ENCODE measurements around the gene MRPS22. TPM values are rescaled to one million over a fixed set of nuclear protein-coding genes. Genes with fewer than 3 reads are reported as not detected.
"Not testable (repeated sequence)": the region's sequence is repeated elsewhere in the genome, so short reads cannot be mapped to it uniquely, and the experiment has no call there.

MRPS22 gene
- total RNA-seq, 6 experiments from 2014 or later = 65.8 to 74.1 (median 71.0) TPM

DNA sequence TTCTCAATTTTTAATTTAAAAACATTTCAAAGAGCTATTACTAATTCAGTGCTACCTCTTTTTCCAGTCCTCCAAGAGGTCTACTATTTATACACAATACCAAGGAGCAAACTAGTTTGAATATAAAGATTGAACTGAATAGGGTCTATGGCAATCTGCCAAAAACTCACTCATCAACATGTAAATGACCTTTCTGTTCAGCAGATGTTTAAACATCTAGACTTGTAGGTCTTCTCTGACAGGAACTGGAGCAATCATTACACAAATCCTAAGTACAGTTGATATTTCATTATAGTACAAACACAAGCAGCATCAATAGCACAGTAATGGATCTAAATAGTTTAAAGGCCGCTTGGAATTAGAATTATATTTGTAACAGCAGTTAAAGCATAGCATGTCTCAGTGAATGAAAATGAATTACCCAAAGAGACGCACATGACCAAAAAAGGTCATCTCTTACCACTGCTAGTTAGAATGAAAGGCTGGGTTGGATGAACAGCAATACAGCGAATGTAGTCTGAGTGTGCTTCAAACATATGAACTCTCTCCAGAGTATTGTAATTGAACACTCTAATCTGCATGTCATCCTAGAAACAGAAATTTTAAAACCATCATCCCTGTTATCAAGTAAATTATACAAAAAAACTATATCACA is 34.9 kb downstream of the MRPS22 start:
- Mint-ChIP-seq H3K9me3 (no peaks in the 10 kb centered on the region), H3K4me1 (ENCODE audit: low read depth) (peaks cover 24% of the 10 kb centered on the region), H3K27ac (no peak overlapping the region; the same call in 1 of the 2 replicates), H3K27me3 (ENCODE audit: insufficient read depth) (no peaks in the 10 kb centered on the region), H3K4me3 (no peak overlapping the region), H3K36me3 (ENCODE audit: low read depth) (peaks cover 54% of the 10 kb centered on the region)
- no peak for DNase-seq
- TF ChIP-seq, protein P1, sequence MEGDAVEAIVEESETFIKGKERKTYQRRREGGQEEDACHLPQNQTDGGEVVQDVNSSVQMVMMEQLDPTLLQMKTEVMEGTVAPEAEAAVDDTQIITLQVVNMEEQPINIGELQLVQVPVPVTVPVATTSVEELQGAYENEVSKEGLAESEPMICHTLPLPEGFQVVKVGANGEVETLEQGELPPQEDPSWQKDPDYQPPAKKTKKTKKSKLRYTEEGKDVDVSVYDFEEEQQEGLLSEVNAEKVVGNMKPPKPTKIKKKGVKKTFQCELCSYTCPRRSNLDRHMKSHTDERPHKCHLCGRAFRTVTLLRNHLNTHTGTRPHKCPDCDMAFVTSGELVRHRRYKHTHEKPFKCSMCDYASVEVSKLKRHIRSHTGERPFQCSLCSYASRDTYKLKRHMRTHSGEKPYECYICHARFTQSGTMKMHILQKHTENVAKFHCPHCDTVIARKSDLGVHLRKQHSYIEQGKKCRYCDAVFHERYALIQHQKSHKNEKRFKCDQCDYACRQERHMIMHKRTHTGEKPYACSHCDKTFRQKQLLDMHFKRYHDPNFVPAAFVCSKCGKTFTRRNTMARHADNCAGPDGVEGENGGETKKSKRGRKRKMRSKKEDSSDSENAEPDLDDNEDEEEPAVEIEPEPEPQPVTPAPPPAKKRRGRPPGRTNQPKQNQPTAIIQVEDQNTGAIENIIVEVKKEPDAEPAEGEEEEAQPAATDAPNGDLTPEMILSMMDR (IDR thresholded peaks at IDR 0.05) = no peak

DNA sequence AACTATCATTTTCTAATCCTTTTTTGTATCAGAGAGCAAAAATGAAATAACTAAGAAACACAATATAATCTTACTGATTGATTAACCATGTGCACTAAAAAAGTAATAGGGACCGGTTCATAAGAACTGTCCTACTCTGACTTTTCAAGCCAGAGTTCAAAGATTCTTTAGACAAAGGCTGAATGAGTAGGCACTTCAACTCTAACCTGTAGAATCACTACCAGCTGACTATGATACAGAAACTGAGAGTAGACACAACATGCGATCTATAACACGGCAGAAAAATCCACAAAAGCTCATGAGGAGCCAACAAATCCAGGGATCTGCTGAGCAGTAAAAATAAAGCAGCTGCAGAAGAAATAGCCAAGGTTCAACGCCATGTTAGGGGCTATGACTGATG is 36.8 kb downstream of the MRPS22 start:
- Mint-ChIP-seq H3K4me1 (ENCODE audit: low read depth) (peaks cover 32% of the 10 kb centered on the region), H3K36me3 (ENCODE audit: low read depth) (peaks cover 40% of the 10 kb centered on the region), H3K27me3 (ENCODE audit: insufficient read depth) (no peaks in the 10 kb centered on the region), H3K27ac (no peak overlapping the region), H3K4me3 (no peak overlapping the region), H3K9me3 (no peaks in the 10 kb centered on the region)
- TF ChIP-seq, protein P1 (IDR thresholded peaks at IDR 0.05) = no peak
- no peak for DNase-seq

DNA sequence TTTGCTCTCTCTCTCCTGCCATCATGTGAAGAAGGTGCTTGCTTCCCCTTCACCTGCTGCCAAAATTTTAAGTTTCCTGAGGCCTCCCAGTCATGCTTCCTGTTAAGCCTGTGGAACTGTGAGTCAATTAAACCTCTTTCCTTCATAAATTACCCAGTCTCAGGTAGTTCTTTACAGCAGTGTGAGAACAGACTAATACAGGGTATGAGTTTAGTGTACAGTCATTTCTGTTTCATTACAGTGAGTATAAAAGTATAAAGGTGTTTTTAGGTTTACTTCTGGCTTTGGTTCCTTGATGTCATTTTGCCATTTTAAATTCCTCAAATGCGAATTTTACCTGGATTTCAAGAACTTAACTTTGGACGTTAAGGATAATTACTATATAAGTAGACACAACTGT is 38.5 kb downstream of the MRPS22 start:
- not testable (repeated sequence) for H3K27ac Mint-ChIP-seq; H3K9me3 Mint-ChIP-seq; H3K27me3 Mint-ChIP-seq (ENCODE audit: insufficient read depth); H3K4me3 Mint-ChIP-seq; DNase-seq
- peaks cover 35% of the 10 kb centered on the region for H3K36me3 Mint-ChIP-seq (ENCODE audit: low read depth)
- H3K4me1 Mint-ChIP-seq (ENCODE audit: low read depth) = peaks cover 49% of the 10 kb centered on the region

DNA sequence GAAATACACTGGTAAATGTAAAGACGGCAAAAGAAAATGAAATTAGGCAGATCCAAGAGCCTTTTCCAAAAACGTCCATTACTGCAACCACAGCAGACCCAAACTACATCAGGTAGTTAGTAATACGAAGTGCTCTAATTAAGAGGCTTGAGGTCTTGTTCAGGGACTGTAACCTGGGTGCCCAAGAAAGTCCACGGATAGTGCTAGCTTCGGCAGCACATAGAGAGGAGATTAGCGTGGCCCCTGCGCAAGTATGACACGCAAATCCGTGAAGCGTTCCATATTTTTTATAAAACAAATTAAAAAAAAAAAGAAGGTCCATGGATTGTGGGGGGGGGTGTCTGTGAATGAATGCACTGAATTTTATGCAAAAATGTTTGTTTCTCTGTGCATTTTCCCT is 44.3 kb downstream of the MRPS22 start:
- Mint-ChIP-seq H3K27me3 (ENCODE audit: insufficient read depth) (peaks cover 2% of the 10 kb centered on the region; the same call in 1 of the 2 replicates), H3K4me3 (peak overlapping the region; percentile 94), H3K36me3 (ENCODE audit: low read depth) (peaks cover 23% of the 10 kb centered on the region), H3K27ac (peak overlapping the region; percentile 52; the same call in 1 of the 2 replicates), H3K9me3 (no peaks in the 10 kb centered on the region; the same call in 1 of the 2 replicates), H3K4me1 (ENCODE audit: low read depth) (peaks cover 43% of the 10 kb centered on the region)
- DNase-seq = no peak
- TF ChIP-seq, protein P1 (IDR thresholded peaks at IDR 0.05) = no peak

DNA sequence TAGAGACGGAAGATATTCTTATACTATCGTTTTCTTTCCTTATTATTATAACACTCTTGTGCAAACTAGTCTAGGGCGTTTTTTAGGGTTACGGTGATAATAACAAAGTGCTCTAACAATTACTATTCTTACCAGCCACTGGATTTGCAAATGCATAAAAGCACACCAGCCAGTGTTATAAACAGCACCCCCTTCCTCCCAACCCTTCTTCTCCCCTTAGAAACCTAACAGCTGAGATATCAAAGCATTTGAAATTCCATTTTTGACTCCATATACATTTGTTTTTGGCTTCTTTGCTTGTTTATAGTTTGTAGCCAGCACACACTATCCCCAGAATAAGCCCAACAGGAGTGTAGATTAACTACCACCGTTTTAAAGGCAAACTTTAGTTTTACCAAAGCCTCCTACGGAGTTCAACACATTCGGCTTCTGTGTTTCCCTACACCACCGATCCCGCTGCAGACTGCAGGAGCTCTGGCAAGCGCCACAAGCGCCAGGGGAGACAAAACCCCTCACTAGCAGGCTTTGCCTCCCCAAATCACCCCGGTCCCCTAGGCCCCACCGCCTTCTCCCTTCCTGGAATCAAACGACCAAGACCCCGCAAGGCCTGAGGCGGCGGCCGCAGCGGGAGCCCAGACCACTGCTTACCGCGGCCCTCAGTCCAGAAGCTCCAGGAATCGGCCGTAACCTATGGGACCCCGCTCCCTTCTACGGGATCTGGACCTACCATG is 45.2 kb downstream of the MRPS22 start:
- H3K4me1 Mint-ChIP-seq (ENCODE audit: low read depth) = peaks cover 41% of the 10 kb centered on the region
- no peaks in the 10 kb centered on the region; the same call in 1 of the 2 replicates for H3K9me3 Mint-ChIP-seq
- peaks cover 2% of the 10 kb centered on the region; the same call in 1 of the 2 replicates for H3K27me3 Mint-ChIP-seq (ENCODE audit: insufficient read depth)
- H3K27ac Mint-ChIP-seq = peak overlapping the region; percentile 99
- peaks cover 23% of the 10 kb centered on the region for H3K36me3 Mint-ChIP-seq (ENCODE audit: low read depth)
- TF ChIP-seq, protein P1 (IDR thresholded peaks at IDR 0.05) = peak; percentile 5; the same call in 1 of the 2 replicates
- DNase-seq = no peak
- H3K4me3 Mint-ChIP-seq = peak overlapping the region; percentile 94

Measured in HFFc6 (cell line).